HFFc6 (cell line): Measurements from ENCODE around the gene KRT40. TPM values are rescaled to one million over a fixed set of nuclear protein-coding genes. Genes with fewer than 3 reads are reported as not detected.
A peak's percentile ranks its signal among the peaks of the same experiment; 100 is the strongest.

Source experiments
- DNase-seq: peaks from one replicate; pipeline ENCODE4 v3.0.0-alpha.2; 2018
- H3K27ac Mint-ChIP-seq: 2 replicates; pipeline ENCODE4 v1.8.0; 2020; ENCODE audit warnings: mild to moderate bottlenecking, mixed read lengths
- H3K27me3 Mint-ChIP-seq: 2 replicates; pipeline ENCODE4 v1.8.0; 2021; ENCODE audit warnings: mild to moderate bottlenecking, moderate library complexity, mixed read lengths; ENCODE audit not compliant: insufficient read depth
- H3K36me3 Mint-ChIP-seq: 2 replicates; pipeline ENCODE4 v1.8.0; 2021; ENCODE audit warnings: low read depth, mixed read lengths
- H3K4me1 Mint-ChIP-seq: 2 replicates; pipeline ENCODE4 v1.8.0; 2020; ENCODE audit warnings: low read depth, mixed read lengths
- H3K4me3 Mint-ChIP-seq: 2 replicates; pipeline ENCODE4 v1.8.0; 2020; ENCODE audit warnings: mild to moderate bottlenecking, moderate library complexity, mixed read lengths
- H3K9me3 Mint-ChIP-seq: 2 replicates; pipeline ENCODE4 v1.8.0; 2020; ENCODE audit warnings: mild to moderate bottlenecking, mixed read lengths
- total RNA-seq, 6 experiments: library from RNA; stranded (reverse); fragmentation: NEBNext Ultra II Directional; extraction: Animal tissue kit (Norgen Biotek cat#: 25700); gene quantifications; 2 replicates in 1 of 6; 3 replicates in 5 of 6; pipeline ENCODE4 v1.2.3, GENCODE V29; 2021
- TF ChIP-seq, protein P1 (sequence below): fragments of 200-600 bp; sonication (generic); IDR thresholded peaks from 2 replicates; pipeline ENCODE4 v1.5.0; 2021; ENCODE audit warnings: antibody characterized with exemption, mild to moderate bottlenecking

The KRT40 gene
- total RNA-seq, 6 experiments from 2014 or later: not detected

DNA sequence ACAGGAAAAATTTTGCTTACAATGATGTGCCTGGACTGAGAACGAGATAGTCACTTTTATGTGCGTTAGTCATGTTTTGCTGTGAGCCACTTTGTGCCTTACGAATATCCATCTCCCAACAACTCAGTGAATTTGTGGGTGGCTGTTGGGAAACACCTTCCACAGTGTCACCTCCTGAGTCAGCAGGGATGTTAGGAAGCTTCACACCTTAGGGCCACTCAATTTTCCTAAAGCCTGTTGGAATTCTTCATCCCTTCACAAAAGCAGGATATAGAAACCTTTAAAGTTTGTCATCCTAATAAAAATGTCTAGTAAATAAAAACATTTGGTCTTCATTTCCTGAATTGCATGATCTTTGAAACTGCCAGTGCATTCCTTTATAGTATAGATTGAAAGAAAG lies 29.1 kb upstream of the KRT40 start:
- peak overlapping the region; percentile 55 for H3K4me3 Mint-ChIP-seq
- H3K9me3 Mint-ChIP-seq: no peaks in the 10 kb centered on the region
- peak overlapping the region; percentile 68 for H3K27ac Mint-ChIP-seq
- no peaks in the 10 kb centered on the region for H3K27me3 Mint-ChIP-seq
- TF ChIP-seq, protein P1, sequence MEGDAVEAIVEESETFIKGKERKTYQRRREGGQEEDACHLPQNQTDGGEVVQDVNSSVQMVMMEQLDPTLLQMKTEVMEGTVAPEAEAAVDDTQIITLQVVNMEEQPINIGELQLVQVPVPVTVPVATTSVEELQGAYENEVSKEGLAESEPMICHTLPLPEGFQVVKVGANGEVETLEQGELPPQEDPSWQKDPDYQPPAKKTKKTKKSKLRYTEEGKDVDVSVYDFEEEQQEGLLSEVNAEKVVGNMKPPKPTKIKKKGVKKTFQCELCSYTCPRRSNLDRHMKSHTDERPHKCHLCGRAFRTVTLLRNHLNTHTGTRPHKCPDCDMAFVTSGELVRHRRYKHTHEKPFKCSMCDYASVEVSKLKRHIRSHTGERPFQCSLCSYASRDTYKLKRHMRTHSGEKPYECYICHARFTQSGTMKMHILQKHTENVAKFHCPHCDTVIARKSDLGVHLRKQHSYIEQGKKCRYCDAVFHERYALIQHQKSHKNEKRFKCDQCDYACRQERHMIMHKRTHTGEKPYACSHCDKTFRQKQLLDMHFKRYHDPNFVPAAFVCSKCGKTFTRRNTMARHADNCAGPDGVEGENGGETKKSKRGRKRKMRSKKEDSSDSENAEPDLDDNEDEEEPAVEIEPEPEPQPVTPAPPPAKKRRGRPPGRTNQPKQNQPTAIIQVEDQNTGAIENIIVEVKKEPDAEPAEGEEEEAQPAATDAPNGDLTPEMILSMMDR: no peak
- peak; percentile 78 for DNase-seq
- H3K36me3 Mint-ChIP-seq: no peaks in the 10 kb centered on the region
- H3K4me1 Mint-ChIP-seq: peaks cover 44% of the 10 kb centered on the region

DNA sequence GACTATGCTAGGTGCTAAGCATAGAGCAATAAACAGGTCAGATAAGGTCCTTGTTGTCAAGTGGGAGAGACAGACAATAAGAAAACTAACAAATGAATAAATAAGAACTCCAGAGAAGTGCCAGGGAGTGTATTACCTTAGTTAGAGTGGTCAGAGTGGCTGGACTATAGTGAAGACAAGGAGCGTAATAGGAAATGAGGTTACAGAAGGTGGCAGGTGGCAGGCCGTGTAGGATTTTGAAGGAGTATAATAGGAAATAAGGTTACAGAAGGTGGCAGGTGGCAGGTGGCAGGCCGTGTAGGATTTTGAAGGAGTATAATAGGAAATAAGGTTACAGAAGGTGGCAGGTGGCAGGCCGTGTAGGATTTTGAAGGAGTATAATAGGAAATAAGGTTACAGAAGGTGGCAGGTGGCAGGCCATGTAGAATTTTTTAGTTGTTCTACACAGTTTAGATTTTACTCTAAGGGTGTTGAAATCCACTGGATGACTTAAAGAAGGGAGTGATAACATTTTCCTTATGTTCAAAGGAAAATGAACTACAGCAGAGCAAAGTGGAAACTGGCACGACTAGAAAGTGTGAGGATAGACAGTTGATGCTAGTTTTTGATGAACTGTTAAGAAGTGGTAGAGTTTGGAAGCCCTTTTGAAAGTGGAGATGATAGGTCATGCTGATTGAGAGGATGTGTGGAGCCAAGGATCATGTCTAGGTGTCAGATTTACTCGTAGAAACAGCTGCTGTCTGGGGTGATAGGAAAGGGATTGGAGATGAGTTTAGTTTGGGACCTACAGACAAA lies 28.4 kb upstream of the KRT40 start:
- Mint-ChIP-seq H3K27me3 (no peaks in the 10 kb centered on the region), H3K27ac (peak overlapping the region; percentile 68)

DNA sequence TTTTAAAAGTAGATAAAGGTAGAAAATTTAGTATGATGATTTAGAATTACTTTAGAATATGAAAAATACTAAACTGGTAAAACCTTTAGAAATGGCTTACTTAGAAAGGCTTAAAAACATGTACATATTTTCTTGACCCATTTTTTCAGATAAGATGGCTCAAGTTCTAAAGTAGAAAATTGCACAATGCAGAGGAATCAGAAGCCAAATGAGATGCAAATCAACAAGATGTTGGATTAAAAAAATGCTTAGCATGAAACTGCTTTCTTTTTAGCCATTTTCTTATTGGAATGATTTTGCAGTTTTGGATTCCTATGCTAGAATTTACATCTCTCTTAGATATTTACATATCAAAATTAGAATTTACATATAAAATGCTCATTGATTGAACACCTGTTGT lies 26.3 kb upstream of the KRT40 start:
- TF ChIP-seq, protein P1: no peak
- Mint-ChIP-seq H3K4me1 (peaks cover 32% of the 10 kb centered on the region), H3K27ac (no peak overlapping the region), H3K36me3 (no peaks in the 10 kb centered on the region), H3K9me3 (no peaks in the 10 kb centered on the region), H3K27me3 (no peaks in the 10 kb centered on the region), H3K4me3 (no peak overlapping the region)
- no peak for DNase-seq

More for the DNA sequence above, 28.4 kb upstream of the KRT40 start:
- TF ChIP-seq, protein P1: no peak
- H3K9me3 Mint-ChIP-seq: no peaks in the 10 kb centered on the region
- peaks cover 41% of the 10 kb centered on the region for H3K4me1 Mint-ChIP-seq
- H3K4me3 Mint-ChIP-seq: peak overlapping the region; percentile 22
- no peak for DNase-seq
- no peaks in the 10 kb centered on the region for H3K36me3 Mint-ChIP-seq

DNA sequence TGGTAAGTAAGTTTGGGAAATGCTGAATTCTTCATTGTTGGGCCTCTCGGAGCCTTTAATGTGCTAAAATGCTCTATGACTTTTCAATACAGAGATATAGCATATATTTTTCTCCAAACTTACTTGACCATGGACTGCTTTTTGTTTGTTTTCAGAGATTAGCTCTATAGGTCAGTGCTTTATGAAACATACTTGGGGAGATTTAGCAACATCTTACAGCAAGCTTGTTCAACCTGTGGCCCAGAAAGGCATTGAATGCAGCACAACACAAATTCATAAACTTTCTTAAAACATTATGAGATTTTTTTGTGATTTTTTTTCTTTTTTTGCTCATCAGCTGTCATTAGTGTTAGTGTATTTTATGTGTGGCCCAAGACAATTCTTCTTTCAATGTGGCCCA lies 25.8 kb upstream of the KRT40 start:
- no peak for DNase-seq
- peaks cover 32% of the 10 kb centered on the region for H3K4me1 Mint-ChIP-seq
- H3K27me3 Mint-ChIP-seq: no peaks in the 10 kb centered on the region
- no peaks in the 10 kb centered on the region for H3K9me3 Mint-ChIP-seq
- no peaks in the 10 kb centered on the region for H3K36me3 Mint-ChIP-seq
- no peak overlapping the region for H3K27ac Mint-ChIP-seq
- TF ChIP-seq, protein P1: no peak
- H3K4me3 Mint-ChIP-seq: no peak overlapping the region

DNA sequence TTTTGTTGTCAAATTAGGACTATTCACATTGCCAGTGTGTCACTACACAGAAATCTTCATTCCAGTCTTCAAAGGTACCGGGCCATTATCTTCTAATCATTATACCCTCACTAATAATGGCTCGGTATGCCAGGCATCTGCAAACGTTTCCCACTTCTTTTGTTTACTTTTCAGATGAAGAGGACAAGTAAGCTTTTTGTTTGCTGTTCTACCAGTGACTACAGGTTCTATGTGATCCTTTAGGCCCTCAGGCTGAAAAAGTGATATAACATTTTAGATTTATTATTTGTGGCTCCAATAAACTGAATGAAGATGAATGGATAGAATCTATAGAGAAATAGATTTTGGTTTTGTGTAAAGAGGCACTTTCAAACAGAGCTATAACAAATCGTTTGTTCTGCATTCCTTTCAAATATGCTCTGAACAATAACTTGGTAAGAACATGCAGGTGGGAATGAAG lies 25.2 kb upstream of the KRT40 start:
- Mint-ChIP-seq H3K4me1 (peaks cover 32% of the 10 kb centered on the region), H3K36me3 (no peaks in the 10 kb centered on the region), H3K27ac (no peak overlapping the region), H3K27me3 (no peaks in the 10 kb centered on the region), H3K4me3 (no peak overlapping the region), H3K9me3 (no peaks in the 10 kb centered on the region)
- no peak for DNase-seq
- TF ChIP-seq, protein P1: no peak
